ENCODE data around the gene SLC7A6OS.

SLC7A6OS gene

GRCh38 chr16:68300734-68301459, 9.8 kb downstream of the SLC7A6OS start:
- Histone ChIP-seq H3K27ac (ENCODE audit: low read depth, low read length) (no peak overlapping the region), H3K27me3 (ENCODE audit: insufficient read depth, low read length, poor library complexity) (no peaks in the 10 kb centered on the region), H3K18ac (ENCODE audit: low read length) (no peak overlapping the region), H3K79me1 (ENCODE audit: low read length) (no peaks in the 10 kb centered on the region), H3K4ac (ENCODE audit: low read depth, low read length) (no peak overlapping the region), H2BK15ac (replicated peaks; ENCODE audit: low read depth) (no peak overlapping the region), H3K56ac (ENCODE audit: low read length) (no peak overlapping the region), H3K79me2 (ENCODE audit: control insufficient read depth, insufficient read depth, low read length) (no peaks in the 10 kb centered on the region), H3K4me1 (ENCODE audit: control insufficient read depth, low read depth, low read length) (no peaks in the 10 kb centered on the region), H2BK120ac (ENCODE audit: low read depth, low read length) (no peak overlapping the region), H4K5ac (ENCODE audit: low read length) (no peak overlapping the region), H2BK5ac (ENCODE audit: low read length) (no peak overlapping the region), H3K36me3 (ENCODE audit: control insufficient read depth, insufficient read depth, low read length) (peaks cover 18% of the 10 kb centered on the region), H3K4me3 (ENCODE audit: low read length) (no peak overlapping the region), H2AK5ac (ENCODE audit: low read length) (no peak overlapping the region), H4K8ac (ENCODE audit: low read depth, low read length) (no peak overlapping the region), H3K9ac (ENCODE audit: low read length) (no peak overlapping the region), H3K23ac (ENCODE audit: low read length) (no peak overlapping the region), H3K4me2 (ENCODE audit: low read length) (no peak overlapping the region)
- no peak for DNase-seq
- WGBS (ENCODE audit: extremely low coverage, insufficient coverage, low lambda C conversion rate), result no CpG with 5 or more reads among the region's 7 CpGs

GRCh38 chr16:68299571-68300453, 10.9 kb downstream of the SLC7A6OS start:
- Histone ChIP-seq H3K27ac (ENCODE audit: low read depth, low read length) (no peak overlapping the region), H2BK5ac (ENCODE audit: low read length) (no peak overlapping the region)

GRCh38 chr16:68298907-68299561, 11.7 kb downstream of the SLC7A6OS start:
- no peak overlapping the region for H3K4me3 ChIP-seq (ENCODE audit: low read length)
- H3K4ac ChIP-seq (ENCODE audit: low read depth, low read length), result no peak overlapping the region
- WGBS (ENCODE audit: extremely low coverage, insufficient coverage, low lambda C conversion rate), result no CpG with 5 or more reads among the region's 5 CpGs
- no peaks in the 10 kb centered on the region for H3K27me3 ChIP-seq (ENCODE audit: insufficient read depth, low read length, poor library complexity)
- peaks cover 21% of the 10 kb centered on the region for H3K36me3 ChIP-seq (ENCODE audit: control insufficient read depth, insufficient read depth, low read length)
- H2AK5ac ChIP-seq (ENCODE audit: low read length), result no peak overlapping the region
- H3K56ac ChIP-seq (ENCODE audit: low read length), result no peak overlapping the region
- H3K4me1 ChIP-seq (ENCODE audit: control insufficient read depth, low read depth, low read length), result no peaks in the 10 kb centered on the region
- H2BK5ac ChIP-seq (ENCODE audit: low read length), result no peak overlapping the region
- H4K5ac ChIP-seq (ENCODE audit: low read length), result no peak overlapping the region
- peak; percentile 37 for DNase-seq
- H3K23ac ChIP-seq (ENCODE audit: low read length), result no peak overlapping the region
- H4K8ac ChIP-seq (ENCODE audit: low read depth, low read length), result no peak overlapping the region
- no peaks in the 10 kb centered on the region for H3K79me1 ChIP-seq (ENCODE audit: low read length)
- no peak overlapping the region for H2BK15ac ChIP-seq (replicated peaks; ENCODE audit: low read depth)
- H3K9ac ChIP-seq (ENCODE audit: low read length), result no peak overlapping the region
- no peak overlapping the region for H3K4me2 ChIP-seq (ENCODE audit: low read length)
- H2BK120ac ChIP-seq (ENCODE audit: low read depth, low read length), result no peak overlapping the region
- no peak overlapping the region for H3K18ac ChIP-seq (ENCODE audit: low read length)
- H3K27ac ChIP-seq (ENCODE audit: low read depth, low read length), result no peak overlapping the region
- H3K79me2 ChIP-seq (ENCODE audit: control insufficient read depth, insufficient read depth, low read length), result no peaks in the 10 kb centered on the region

More at GRCh38 chr16:68299571-68300453, 10.9 kb downstream of the SLC7A6OS start:
- H4K8ac ChIP-seq (ENCODE audit: low read depth, low read length), result no peak overlapping the region
- H3K4me2 ChIP-seq (ENCODE audit: low read length), result no peak overlapping the region
- H3K27me3 ChIP-seq (ENCODE audit: insufficient read depth, low read length, poor library complexity), result no peaks in the 10 kb centered on the region
- no peak overlapping the region for H3K18ac ChIP-seq (ENCODE audit: low read length)
- H3K4me3 ChIP-seq (ENCODE audit: low read length), result no peak overlapping the region
- H3K79me1 ChIP-seq (ENCODE audit: low read length), result no peaks in the 10 kb centered on the region
- no peak overlapping the region for H4K5ac ChIP-seq (ENCODE audit: low read length)
- H2BK120ac ChIP-seq (ENCODE audit: low read depth, low read length), result no peak overlapping the region
- H3K9ac ChIP-seq (ENCODE audit: low read length), result no peak overlapping the region
- no peak for DNase-seq
- no peak overlapping the region for H3K4ac ChIP-seq (ENCODE audit: low read depth, low read length)
- no CpG with 5 or more reads among the region's 11 CpGs for WGBS (ENCODE audit: extremely low coverage, insufficient coverage, low lambda C conversion rate)
- H2AK5ac ChIP-seq (ENCODE audit: low read length), result no peak overlapping the region
- H3K79me2 ChIP-seq (ENCODE audit: control insufficient read depth, insufficient read depth, low read length), result no peaks in the 10 kb centered on the region
- H3K56ac ChIP-seq (ENCODE audit: low read length), result no peak overlapping the region
- no peak overlapping the region for H2BK15ac ChIP-seq (replicated peaks; ENCODE audit: low read depth)
- no peaks in the 10 kb centered on the region for H3K4me1 ChIP-seq (ENCODE audit: control insufficient read depth, low read depth, low read length)
- H3K36me3 ChIP-seq (ENCODE audit: control insufficient read depth, insufficient read depth, low read length), result peaks cover 18% of the 10 kb centered on the region
- H3K23ac ChIP-seq (ENCODE audit: low read length), result no peak overlapping the region

GRCh38 chr16:68298312-68298711, 12.4 kb downstream of the SLC7A6OS start:
- no peak overlapping the region for H4K8ac ChIP-seq (ENCODE audit: low read depth, low read length)
- H3K27me3 ChIP-seq (ENCODE audit: insufficient read depth, low read length, poor library complexity), result no peaks in the 10 kb centered on the region
- no peak overlapping the region for H3K56ac ChIP-seq (ENCODE audit: low read length)
- WGBS (ENCODE audit: extremely low coverage, insufficient coverage, low lambda C conversion rate), result no CpG with 5 or more reads among the region's 3 CpGs
- no peak overlapping the region for H2BK15ac ChIP-seq (replicated peaks; ENCODE audit: low read depth)
- DNase-seq, result no peak
- H3K4ac ChIP-seq (ENCODE audit: low read depth, low read length), result no peak overlapping the region
- no peak overlapping the region for H3K23ac ChIP-seq (ENCODE audit: low read length)
- H4K5ac ChIP-seq (ENCODE audit: low read length), result no peak overlapping the region
- H3K79me1 ChIP-seq (ENCODE audit: low read length), result no peaks in the 10 kb centered on the region
- no peak overlapping the region for H3K4me2 ChIP-seq (ENCODE audit: low read length)
- no peak overlapping the region for H2BK5ac ChIP-seq (ENCODE audit: low read length)
- H2AK5ac ChIP-seq (ENCODE audit: low read length), result no peak overlapping the region
- peaks cover 23% of the 10 kb centered on the region for H3K36me3 ChIP-seq (ENCODE audit: control insufficient read depth, insufficient read depth, low read length)
- H2BK120ac ChIP-seq (ENCODE audit: low read depth, low read length), result no peak overlapping the region
- no peaks in the 10 kb centered on the region for H3K4me1 ChIP-seq (ENCODE audit: control insufficient read depth, low read depth, low read length)
- no peak overlapping the region for H3K4me3 ChIP-seq (ENCODE audit: low read length)
- H3K27ac ChIP-seq (ENCODE audit: low read depth, low read length), result no peak overlapping the region
- no peak overlapping the region for H3K9ac ChIP-seq (ENCODE audit: low read length)
- H3K18ac ChIP-seq (ENCODE audit: low read length), result no peak overlapping the region
- no peaks in the 10 kb centered on the region for H3K79me2 ChIP-seq (ENCODE audit: control insufficient read depth, insufficient read depth, low read length)

- H3K4me2 ChIP-seq (ENCODE audit: low read length), result no peak overlapping the region
- H4K8ac ChIP-seq (ENCODE audit: low read depth, low read length), result no peak overlapping the region
- no peak overlapping the region for H3K18ac ChIP-seq (ENCODE audit: low read length)
- DNase-seq, result no peak
- peaks cover 23% of the 10 kb centered on the region for H3K36me3 ChIP-seq (ENCODE audit: control insufficient read depth, insufficient read depth, low read length)
- no peak overlapping the region for H2AK5ac ChIP-seq (ENCODE audit: low read length)
- H3K9ac ChIP-seq (ENCODE audit: low read length), result no peak overlapping the region
- H3K4me3 ChIP-seq (ENCODE audit: low read length), result no peak overlapping the region
- H3K56ac ChIP-seq (ENCODE audit: low read length), result no peak overlapping the region
- no peaks in the 10 kb centered on the region for H3K79me1 ChIP-seq (ENCODE audit: low read length)
- no peak overlapping the region for H2BK120ac ChIP-seq (ENCODE audit: low read depth, low read length)
- H2BK5ac ChIP-seq (ENCODE audit: low read length), result no peak overlapping the region
- no peak overlapping the region for H3K4ac ChIP-seq (ENCODE audit: low read depth, low read length)
- no peak overlapping the region for H3K27ac ChIP-seq (ENCODE audit: low read depth, low read length)
- no peaks in the 10 kb centered on the region for H3K4me1 ChIP-seq (ENCODE audit: control insufficient read depth, low read depth, low read length)
- H3K23ac ChIP-seq (ENCODE audit: low read length), result no peak overlapping the region
- no peaks in the 10 kb centered on the region for H3K27me3 ChIP-seq (ENCODE audit: insufficient read depth, low read length, poor library complexity)
- WGBS (ENCODE audit: extremely low coverage, insufficient coverage, low lambda C conversion rate), result no CpG with 5 or more reads among the region's 3 CpGs
- no peak overlapping the region for H2BK15ac ChIP-seq (replicated peaks; ENCODE audit: low read depth)
- no peaks in the 10 kb centered on the region for H3K79me2 ChIP-seq (ENCODE audit: control insufficient read depth, insufficient read depth, low read length)
- no peak overlapping the region for H4K5ac ChIP-seq (ENCODE audit: low read length)
Observed at GRCh38 chr16:68297908-68298307, 12.8 kb downstream of the SLC7A6OS start.
